Naive thymus-derived CD4-positive, alpha-beta T cell (primary cell): ENCODE data around the gene EIF4G2. TPM values are rescaled to one million over a fixed set of nuclear protein-coding genes. Genes with fewer than 3 reads are reported as not detected.

Experiments
- ATAC-seq: fragments of 150-1000 bp; cut with Tn5 transposase; 2 replicates; pipeline ENCODE4 v1.10.0; 2021; ENCODE audit warnings: mild to moderate bottlenecking, moderate library complexity
- CTCF ChIA-PET: fragments of 350-600 bp; sonication (Branson Sonifier 250); formaldehyde crosslinking; loops from one replicate; lab custom pipeline; 2021; ENCODE audit warnings: antibody characterized with exemption; lab: Charles Lee
- POLR2A ChIA-PET: fragments of 350-600 bp; sonication (Branson Sonifier 250); formaldehyde crosslinking; loops from one replicate; lab custom pipeline; 2021; ENCODE audit warnings: antibody characterized with exemption, inconsistent platforms; lab: Charles Lee
- DNase-seq, 9 donors: peaks; one replicate each; pipeline versions ENCODE4 v3.0.0 to v3.0.0-alpha.2; 2020 to 2022; ENCODE audit warnings: mixed read lengths in 1 of 9
- H3K27ac ChIP-seq: one replicate; pipeline ENCODE4 v1.7.0; 2013; ENCODE audit warnings: mild to moderate bottlenecking, low read depth, low read length, moderate library complexity
- H3K27me3 ChIP-seq, 2 donors: one replicate each; pipeline ENCODE4 v1.7.0; 2013; ENCODE audit warnings: low read length in 2 of 2, mild to moderate bottlenecking in 2 of 2, moderate library complexity in 2 of 2; ENCODE audit not compliant: control insufficient read depth in 2 of 2, insufficient read depth in 2 of 2
- H3K36me3 ChIP-seq, 3 experiments: 1 replicate in 2 of 3; 2 replicates in 1 of 3; pipeline ENCODE4 v1.7.0; 2013; ENCODE audit warnings: low read length in 3 of 3, mild to moderate bottlenecking in 3 of 3, moderate library complexity in 1 of 3; ENCODE audit not compliant: insufficient read depth in 3 of 3, control insufficient read depth in 2 of 3
- H3K4me1 ChIP-seq, 2 donors: one replicate each; pipeline ENCODE4 v1.7.0; 2013; ENCODE audit warnings: low read length in 2 of 2, mild to moderate bottlenecking in 2 of 2, moderate library complexity in 1 of 2; ENCODE audit not compliant: control insufficient read depth in 2 of 2, insufficient read depth in 2 of 2
- H3K4me3 ChIP-seq: 2 replicates; pipeline ENCODE4 v1.7.0; 2013; ENCODE audit warnings: mild to moderate bottlenecking, low read length
- H3K9me3 ChIP-seq, 3 experiments: 1 replicate in 2 of 3; 2 replicates in 1 of 3; pipeline ENCODE4 v1.7.0; 2013; ENCODE audit warnings: low read length in 3 of 3; ENCODE audit not compliant: control insufficient read depth in 2 of 3
- H3K27ac Mint-ChIP-seq, 9 donors: one replicate each; pipeline ENCODE4 v1.8.0; 2020 to 2022; ENCODE audit warnings: mixed read lengths in 9 of 9, mild to moderate bottlenecking in 8 of 9, moderate library complexity in 5 of 9, inconsistent platforms in 2 of 9
- H3K27me3 Mint-ChIP-seq, 5 donors: one replicate each; pipeline ENCODE4 v1.8.0; 2021 to 2022; ENCODE audit warnings: mixed read lengths in 5 of 5, mild to moderate bottlenecking in 1 of 5
- H3K36me3 Mint-ChIP-seq, 5 donors: one replicate each; pipeline ENCODE4 v1.8.0; 2020 to 2022; ENCODE audit warnings: mixed read lengths in 5 of 5, mild to moderate bottlenecking in 3 of 5, inconsistent platforms in 1 of 5
- H3K4me1 Mint-ChIP-seq, 7 donors: one replicate each; pipeline ENCODE4 v1.8.0; 2020 to 2022; ENCODE audit warnings: mixed read lengths in 7 of 7, mild to moderate bottlenecking in 3 of 7, inconsistent platforms in 1 of 7
- H3K4me3 Mint-ChIP-seq, 10 donors: one replicate each; pipeline ENCODE4 v1.8.0; 2020 to 2022; ENCODE audit warnings: mild to moderate bottlenecking in 10 of 10, mixed read lengths in 10 of 10, moderate library complexity in 6 of 10, inconsistent platforms in 2 of 10
- H3K9me3 Mint-ChIP-seq, 11 donors: one replicate each; pipeline ENCODE4 v1.8.0; 2020 to 2022; ENCODE audit warnings: mixed read lengths in 11 of 11, mild to moderate bottlenecking in 4 of 11, inconsistent platforms in 1 of 11, moderate library complexity in 1 of 11
- intact Hi-C, 2 donors: fragments of 100-400 bp; cut with micrococcal nuclease; formaldehyde crosslinking; loops; one replicate each; pipeline ENCODE4 v1.15.1; 2023
- polyA plus RNA-seq, 2 donors: library from polyadenylated mRNA; unstranded; fragments of 300-500 nt; fragmentation: Illumina TruSeq; gene quantifications; one replicate each; pipeline ENCODE4 v1.2.3, GENCODE V29; 2021
- total RNA-seq, 6 experiments: library from RNA in 5 of 6; stranded (reverse) in 5 of 6; gene quantifications; 1 replicate in 5 of 6; 2 replicates in 1 of 6; pipeline ENCODE4 v1.2.3 and lab custom pipeline; 2021 to 2026

Gene EIF4G2
- total and polyA plus RNA-seq, 7 experiments from 2014 or later, result 320 to 843 (median 626) TPM

GRCh38 chr11:10747733-10748132 is 61.0 kb downstream of the EIF4G2 start:
- H3K4me1 ChIP-seq, result peaks cover 23 to 30% of the 10 kb centered on the region in 2 donors
- ChIA-PET CTCF (interaction anchor here (0.7 to 1.0 kb wide), 2 partner anchors 110 to 206 kb away, joined by 3 read pairs; partner anchors contain the start of gene RNF141), POLR2A (interaction anchor here (0.6 to 1.3 kb wide), 3 partner anchors 9 to 339 kb away, joined by 3 read pairs; partner anchors contain the start of gene EIF4G2)
- H3K4me1 Mint-ChIP-seq, result peaks cover 29 to 48% (median 33%) of the 10 kb centered on the region in 7 donors
- no peaks in the 10 kb centered on the region for H3K27me3 Mint-ChIP-seq
- intact Hi-C loops, result loop anchor here in 1 of 2 donors (10.0 kb wide), 1 partner anchor 993 kb away; no protein-coding TSS in a partner anchor
- H3K27ac ChIP-seq, result no peak overlapping the region
- peaks cover 0 to 2% (median 0%) of the 10 kb centered on the region in 11 donors for H3K9me3 Mint-ChIP-seq
- peaks cover 0 to 3% (median 2%) of the 10 kb centered on the region in 5 donors for H3K36me3 Mint-ChIP-seq
- DNase-seq, result no peak
- H3K36me3 ChIP-seq, result peaks cover 0 to 9% (median 0%) of the 10 kb centered on the region in 3 experiments
- no peak overlapping the region for H3K4me3 Mint-ChIP-seq
- no peak for ATAC-seq
- no peaks in the 10 kb centered on the region for H3K27me3 ChIP-seq
- H3K27ac Mint-ChIP-seq, result no peak overlapping the region
- no peak overlapping the region for H3K4me3 ChIP-seq
- no peaks in the 10 kb centered on the region for H3K9me3 ChIP-seq

Other genes starting within 250 kb of the EIF4G2 start
- gene LYVE1, start 240.3 kb downstream of the EIF4G2 start, total RNA-seq, result not detected
- gene LYVE1, start 240.3 kb downstream of the EIF4G2 start, polyA plus RNA-seq, result not detected
- 1 to 10 TPM in 1 of 5 experiments, under 1 TPM in 1, not detected in 3; 0.11 to 1.4 TPM for gene IRAG1, start 115.2 kb downstream of the EIF4G2 start, total RNA-seq
- gene IRAG1, start 115.2 kb downstream of the EIF4G2 start, polyA plus RNA-seq, result not detected
- gene CTR9, start 57.7 kb downstream of the EIF4G2 start, total RNA-seq, result 10 to 100 TPM; 23.8 to 64.0 (median 47.8) TPM
- gene CTR9, start 57.7 kb downstream of the EIF4G2 start, polyA plus RNA-seq, result 10 to 100 TPM; 54.3 to 70.3 TPM
- gene ZBED5, start 49.1 kb upstream of the EIF4G2 start, total RNA-seq, result 100 to 1,000 TPM in 2 of 5 experiments, 10 to 100 TPM in 3; 56.7 to 146 (median 94.0) TPM
- gene ZBED5, start 49.1 kb upstream of the EIF4G2 start, polyA plus RNA-seq, result 10 to 100 TPM; 18.3 to 19.6 TPM